HG02678 (cell line): ENCODE data around the gene ADAMTS16.

Experiments
- ATAC-seq: cut with Tn5 transposase; IDR thresholded peaks from one replicate; pipeline ENCODE4 v1.9.1; 2021; ENCODE audit warnings: mild to moderate bottlenecking, moderate library complexity; ENCODE audit not compliant: unreplicated experiment

The ADAMTS16 gene

GRCh38 chr5:5219541-5219940 lies 79.4 kb downstream of the ADAMTS16 start:
- ATAC-seq: no peak

- no peak for ATAC-seq
These were observed 80.9 kb downstream of the ADAMTS16 start for GRCh38 chr5:5220901-5221631.

DNA sequence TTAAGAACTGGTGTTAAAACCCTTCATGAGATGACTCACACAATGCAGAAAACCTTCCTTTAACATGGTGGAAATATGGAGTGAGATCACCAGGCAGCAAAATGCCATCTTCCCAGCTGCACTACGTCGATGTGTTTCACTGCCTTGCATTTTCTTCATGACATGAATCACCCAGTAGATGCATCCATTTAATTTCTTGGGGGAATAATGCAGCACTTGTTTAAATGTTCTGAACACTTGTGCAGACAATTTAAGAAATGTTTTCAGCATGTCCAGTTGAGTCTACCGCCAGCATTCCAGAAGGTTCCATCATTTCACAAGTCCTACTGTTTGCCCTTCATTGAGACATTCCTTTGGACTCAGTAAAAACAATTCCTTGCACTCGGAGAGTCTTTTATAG lies 81.6 kb downstream of the ADAMTS16 start:
- ATAC-seq: no peak

DNA sequence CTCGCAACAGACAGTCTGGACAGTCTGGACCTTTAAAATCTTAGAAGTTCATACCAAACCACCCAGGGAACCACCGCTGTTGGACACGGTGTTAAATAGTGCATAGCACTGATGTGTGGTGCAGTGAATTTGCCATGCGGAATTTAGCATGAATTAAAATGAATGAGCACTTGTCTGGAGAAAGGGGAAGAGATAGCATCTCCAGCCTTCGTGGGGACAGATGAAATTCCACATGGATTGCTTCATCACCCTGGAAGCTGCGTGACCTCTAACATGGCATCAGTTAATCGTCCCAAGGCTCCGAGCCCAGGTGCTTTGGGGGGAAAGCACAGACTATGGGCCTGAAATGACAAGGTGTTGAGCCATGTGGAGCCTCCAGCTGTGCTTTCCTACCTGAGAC lies 91.4 kb downstream of the ADAMTS16 start:
- ATAC-seq: no peak

DNA sequence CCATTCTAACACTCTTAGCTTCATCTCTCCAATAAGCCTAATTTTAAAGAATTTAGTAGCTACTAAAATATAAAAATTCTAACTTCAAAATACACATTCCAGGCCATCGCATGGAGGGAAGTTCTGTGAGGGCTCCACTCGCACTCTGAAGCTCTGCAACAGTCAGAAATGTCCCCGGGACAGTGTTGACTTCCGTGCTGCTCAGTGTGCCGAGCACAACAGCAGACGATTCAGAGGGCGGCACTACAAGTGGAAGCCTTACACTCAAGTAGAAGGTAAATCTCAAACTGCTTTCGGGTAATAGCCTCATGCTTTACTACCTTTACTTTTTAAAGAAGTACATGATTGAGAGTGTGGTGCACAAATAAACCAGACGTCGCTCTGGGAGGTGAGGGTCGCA lies 94.8 kb downstream of the ADAMTS16 start:
- ATAC-seq: no peak

- ATAC-seq: no peak
These were observed 95.6 kb downstream of the ADAMTS16 start for GRCh38 chr5:5235685-5236084.

- ATAC-seq: no peak
These were observed 99.1 kb downstream of the ADAMTS16 start for GRCh38 chr5:5239191-5239590.

DNA sequence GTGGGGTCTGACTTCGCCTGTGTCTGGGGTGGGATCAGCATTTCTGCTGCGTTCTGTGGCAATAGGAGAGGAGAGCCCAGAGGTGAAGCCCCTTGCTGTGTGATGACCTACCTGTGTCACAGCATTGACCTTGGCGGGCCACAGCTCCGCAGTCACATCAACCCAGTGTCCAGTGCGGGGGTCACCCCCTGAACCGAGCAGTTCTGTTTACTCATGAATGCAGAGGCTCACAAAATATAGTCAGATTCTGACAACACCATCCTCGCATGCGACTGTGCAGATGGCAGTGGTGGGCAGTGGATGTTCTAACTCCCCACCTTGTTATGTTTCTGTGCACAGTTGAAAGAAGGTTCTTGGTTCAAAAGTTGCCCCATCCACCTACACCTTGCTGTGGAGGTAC lies 100.1 kb downstream of the ADAMTS16 start:
- no peak for ATAC-seq

DNA sequence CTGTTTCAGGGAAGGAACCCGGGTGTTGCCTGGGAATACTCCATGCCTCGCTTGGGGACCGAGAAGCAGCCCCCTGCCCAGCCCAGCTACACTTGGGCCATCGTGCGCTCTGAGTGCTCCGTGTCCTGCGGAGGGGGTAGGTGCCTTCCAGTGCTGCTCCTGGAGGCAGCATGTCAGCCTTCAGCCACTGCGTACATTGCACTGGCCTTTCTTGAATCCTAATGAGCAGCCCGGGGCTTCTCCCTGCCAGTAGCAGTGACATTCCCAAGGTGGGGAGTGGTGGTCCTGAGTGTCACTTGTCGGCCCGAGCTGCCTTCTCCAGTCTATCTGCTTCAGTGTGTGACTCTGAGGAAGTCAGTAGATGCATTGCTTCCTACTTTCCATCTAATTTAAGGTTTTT lies 101.9 kb downstream of the ADAMTS16 start:
- no peak for ATAC-seq

- ATAC-seq: no peak
These were observed 106.6 kb downstream of the ADAMTS16 start for GRCh38 chr5:5246736-5247135.

- no peak for ATAC-seq
These were observed 110.6 kb downstream of the ADAMTS16 start for GRCh38 chr5:5250758-5251157.

GRCh38 chr5:5252106-5252505 lies 112.0 kb downstream of the ADAMTS16 start:
- no peak for ATAC-seq

DNA sequence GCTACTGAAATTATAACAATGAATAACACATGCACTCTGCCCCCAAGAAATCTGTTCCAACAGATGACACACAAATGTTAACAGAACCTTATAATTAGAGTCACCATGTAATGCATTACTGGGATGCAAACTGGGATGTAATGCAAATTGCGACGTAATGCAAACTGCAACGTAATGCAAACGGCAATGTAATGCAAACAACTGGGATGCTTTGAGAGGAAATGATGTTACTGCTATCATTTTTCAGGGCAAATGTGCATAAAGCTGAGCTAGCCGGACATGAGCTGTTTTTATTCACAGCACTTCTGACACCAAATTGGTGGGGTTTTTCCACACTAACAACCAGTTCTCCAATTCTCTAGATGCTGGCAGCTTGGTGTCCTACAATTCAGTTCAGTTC lies 117.2 kb downstream of the ADAMTS16 start:
- ATAC-seq: no peak

- ATAC-seq: no peak
These were observed 118.4 kb downstream of the ADAMTS16 start for GRCh38 chr5:5258564-5258963.

- ATAC-seq: no peak
These were observed 124.6 kb downstream of the ADAMTS16 start for GRCh38 chr5:5264727-5265126.

GRCh38 chr5:5266297-5266696 lies 126.2 kb downstream of the ADAMTS16 start:
- ATAC-seq: no peak

GRCh38 chr5:5270161-5270560 lies 130.0 kb downstream of the ADAMTS16 start:
- no peak for ATAC-seq

DNA sequence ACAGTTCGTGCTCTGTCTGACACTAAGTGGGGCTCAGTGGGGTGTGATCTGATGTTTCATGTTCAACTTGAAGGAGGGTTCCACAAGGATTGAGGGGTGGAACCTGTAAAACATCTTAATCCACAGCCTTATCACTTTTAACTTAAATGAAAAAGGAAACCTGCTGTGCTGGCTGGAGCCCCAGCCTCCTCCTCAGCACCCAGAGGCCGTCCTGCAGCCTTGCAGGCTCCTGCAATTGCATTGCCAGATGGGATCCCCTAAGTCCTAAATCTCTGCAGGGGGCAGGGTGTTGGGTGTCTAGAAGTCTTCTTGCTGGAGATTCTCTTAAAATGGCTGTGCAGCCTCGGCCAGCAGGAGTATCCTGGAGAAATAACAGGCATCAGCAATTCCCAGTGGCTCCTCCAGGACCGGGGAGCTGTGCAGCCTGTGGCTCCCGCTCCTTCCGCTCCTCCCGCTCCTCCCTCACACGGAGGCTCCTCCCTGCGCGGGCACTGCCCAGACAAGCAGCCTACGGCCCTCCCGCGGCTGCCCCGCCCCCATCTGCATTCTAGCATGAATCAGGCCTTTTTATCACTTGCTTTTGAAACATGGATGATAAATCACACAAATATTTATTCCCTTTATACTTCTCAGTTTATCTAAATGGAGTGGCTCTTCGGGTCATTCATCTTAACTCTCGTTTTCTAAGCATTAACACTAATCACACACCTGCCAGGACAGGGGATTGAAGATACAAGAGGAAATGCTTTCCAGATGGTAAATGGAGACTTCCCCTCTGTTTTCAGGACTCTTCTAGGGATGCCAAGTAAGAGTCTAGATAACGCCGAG lies 131.0 kb downstream of the ADAMTS16 start:
- no peak for ATAC-seq

DNA sequence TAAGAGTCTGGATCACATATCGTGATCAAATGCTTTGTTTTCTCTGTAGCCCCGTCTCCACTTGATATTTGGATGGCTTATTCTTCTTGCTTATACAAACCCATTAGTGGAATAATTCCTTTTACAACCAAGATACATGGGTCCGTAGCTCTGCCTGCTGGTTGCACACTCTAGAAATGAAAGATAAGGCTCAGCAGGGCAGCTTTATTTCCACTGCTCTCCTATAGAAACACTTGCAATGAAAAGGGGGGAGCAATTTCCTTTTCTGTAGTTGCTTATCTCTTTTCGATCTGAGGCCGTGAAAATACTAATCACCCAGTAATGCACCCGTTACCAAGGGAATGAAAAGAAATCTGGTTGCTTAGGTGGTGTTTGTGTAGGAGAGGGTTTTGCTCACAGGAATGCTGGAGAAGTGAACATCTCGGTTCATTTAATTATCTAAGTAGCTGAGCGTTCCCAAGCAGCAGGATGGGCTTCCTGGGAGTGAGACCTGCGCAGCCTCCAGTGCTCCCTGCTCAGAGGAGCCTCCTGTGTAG lies 131.7 kb downstream of the ADAMTS16 start:
- ATAC-seq: no peak

- no peak for ATAC-seq
These were observed 133.3 kb downstream of the ADAMTS16 start for GRCh38 chr5:5273398-5273797.

- no peak for ATAC-seq
These were observed 133.8 kb downstream of the ADAMTS16 start for GRCh38 chr5:5273976-5274375.

DNA sequence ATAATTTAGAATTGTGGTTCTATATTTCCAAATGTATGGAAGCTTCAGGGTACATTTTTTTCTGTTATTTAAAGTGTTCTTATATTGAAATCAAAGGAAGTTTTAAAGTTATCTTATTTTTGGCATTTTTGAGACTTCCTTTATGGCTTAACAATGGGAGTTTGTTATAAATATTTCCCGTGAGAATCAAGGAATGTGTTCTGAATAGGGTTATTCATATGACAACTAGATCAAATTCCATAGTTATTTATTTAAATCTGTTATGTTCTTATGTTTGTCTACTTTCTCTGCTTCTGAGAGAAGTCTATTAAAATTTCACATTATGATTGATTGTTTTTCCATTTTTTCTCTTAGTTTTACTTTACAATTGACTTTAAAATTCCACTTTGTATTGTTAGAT lies 135.1 kb downstream of the ADAMTS16 start:
- ATAC-seq: no peak
